B cell (primary cell): ENCODE measurements around the gene PLCXD3.

Experiments used
- CTCF ChIP-seq: fragments of 200-600 bp; IDR thresholded peaks from one replicate; pipeline ENCODE4 v1.8.0; 2022; ENCODE audit warnings: antibody characterized with exemption, mild to moderate bottlenecking
- EZH2 ChIP-seq: IDR thresholded peaks from 2 replicates; pipeline ENCODE4 v1.6.1; 2012; ENCODE audit warnings: borderline replicate concordance, low read depth, mild to moderate bottlenecking, moderate library complexity, low read length; ENCODE audit not compliant: insufficient read depth, poor library complexity, severe bottlenecking

- TF ChIP-seq CTCF, result no peak
- no peak for TF ChIP-seq EZH2
Measured at GRCh38 chr5:41291323-41291722, 219.1 kb downstream of the PLCXD3 start.
